ENCODE results near the gene TMEM225B.

DNA sequence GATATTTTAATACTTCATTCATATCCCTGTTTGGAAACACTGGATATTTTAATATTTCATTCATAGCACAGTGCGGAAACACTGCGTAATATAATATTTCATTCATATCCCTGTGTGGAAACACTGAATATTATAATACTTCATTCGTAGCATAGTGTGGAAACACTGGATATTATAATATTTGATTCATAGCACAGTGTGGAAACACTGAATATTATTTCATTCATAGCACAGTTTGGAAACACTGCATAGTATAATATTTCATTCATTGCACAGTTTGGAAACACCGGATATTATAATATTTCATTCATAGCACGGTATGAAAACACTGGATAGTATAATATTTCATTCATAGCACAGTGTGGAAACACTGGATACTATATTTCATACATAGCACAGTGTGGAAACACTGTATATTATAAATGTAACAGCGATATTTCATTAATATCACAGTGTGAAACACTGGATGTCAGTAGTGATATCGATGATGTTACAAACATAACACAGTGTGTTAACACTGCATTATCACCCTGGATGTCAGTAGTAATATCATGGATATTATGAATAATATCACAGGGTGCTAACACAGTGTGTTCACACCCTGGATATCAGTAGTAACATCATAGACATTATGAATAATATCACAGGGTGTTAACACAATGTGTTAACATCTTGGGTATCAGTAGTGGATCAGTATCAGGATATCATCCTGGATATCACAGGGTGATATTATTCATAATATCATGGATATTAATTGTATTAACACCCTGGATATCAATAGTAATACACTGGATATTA is 2.9 kb upstream of the TMEM225B start:
- no peak for TF ChIP-seq MXI1 (IDR thresholded peaks at IDR 0.05; ENCODE audit: borderline replicate concordance, low read depth, low read length)
- no peak for TF ChIP-seq CTCF (conservative IDR thresholded peaks at IDR 0.05; ENCODE audit: low read depth, low read length)
- no peak for TF ChIP-seq POLR2A (IDR thresholded peaks at IDR 0.05; ENCODE audit: low read depth, low read length)
- no peak for TF ChIP-seq USF2 (IDR thresholded peaks at IDR 0.05; ENCODE audit: low read depth, low read length)
- no peak for TF ChIP-seq BHLHE40 (IDR thresholded peaks at IDR 0.05; ENCODE audit: low read depth, low read length)
- TF ChIP-seq RCOR1 (IDR thresholded peaks at IDR 0.05; ENCODE audit: insufficient replicate concordance, low read length), result no peak
- TF ChIP-seq ELK1 (IDR thresholded peaks at IDR 0.05; ENCODE audit: borderline replicate concordance, low read depth, low read length), result no peak
- TF ChIP-seq RAD21 (IDR thresholded peaks at IDR 0.05; ENCODE audit: low read length), result no peak
- TF ChIP-seq CHD1 (IDR thresholded peaks at IDR 0.05; ENCODE audit: low read depth, low read length), result no peak
- no peak for TF ChIP-seq SMC3 (IDR thresholded peaks at IDR 0.05; ENCODE audit: low read depth, low read length)
- no peak for TF ChIP-seq NFE2L2 (IDR thresholded peaks at IDR 0.05; ENCODE audit: low read depth, low read length)
- no peak for TF ChIP-seq RFX5 (IDR thresholded peaks at IDR 0.05; ENCODE audit: low read depth, low read length)

Data from IMR-90 (cell line).